ENCODE data around the gene PHF10.

PHF10 gene

GRCh38 chr6:169669147-169669546 is 55.2 kb downstream of the PHF10 start:
- H3K4me1 ChIP-seq (ENCODE audit: control insufficient read depth, insufficient read depth, low read length): peaks cover 6% of the 10 kb centered on the region
- no peak overlapping the region for H3K4me3 ChIP-seq (ENCODE audit: low read length)
- no peak overlapping the region for H3K4me2 ChIP-seq (ENCODE audit: low read length)
- peaks cover 22% of the 10 kb centered on the region for H3K36me3 ChIP-seq (ENCODE audit: insufficient read depth, low read length)
- no peaks in the 10 kb centered on the region for H3K27me3 ChIP-seq (ENCODE audit: control insufficient read depth, insufficient read depth, low read length)
- no peak overlapping the region for H3K9ac ChIP-seq (ENCODE audit: low read depth, low read length)
- no peaks in the 10 kb centered on the region for H3K9me3 ChIP-seq (replicated peaks; ENCODE audit: low read length)

DNA sequence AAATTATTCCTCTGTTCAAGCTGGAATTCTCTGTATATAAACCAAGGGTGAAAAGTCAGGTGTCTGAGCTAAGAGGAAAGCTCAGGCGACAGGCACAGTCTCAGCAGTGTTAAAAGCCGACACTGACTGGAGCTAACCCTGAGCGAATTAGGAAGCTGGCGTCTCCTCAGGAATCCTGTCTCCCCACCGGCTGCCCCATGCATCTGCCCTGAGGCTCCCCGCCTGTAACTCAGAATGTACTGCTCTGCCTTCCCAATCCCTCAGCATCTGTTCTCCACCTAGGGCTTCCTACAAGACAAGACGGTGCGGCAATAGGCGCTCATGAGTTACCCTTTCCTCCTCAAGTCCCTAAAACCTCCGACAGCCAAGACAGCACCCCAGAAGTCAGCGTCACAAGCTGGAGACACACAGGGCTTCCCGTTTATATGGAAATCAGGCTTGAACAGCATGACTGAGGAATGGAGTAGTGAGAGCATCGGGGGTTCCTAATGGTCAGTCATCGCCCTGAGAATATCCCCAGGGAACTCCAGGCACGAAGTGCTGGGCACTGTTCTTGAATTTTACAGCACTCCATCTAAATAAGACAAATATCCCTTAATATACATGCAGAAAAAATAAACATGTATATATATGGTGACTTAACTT is 56.0 kb downstream of the PHF10 start:
- H3K27me3 ChIP-seq (ENCODE audit: control insufficient read depth, insufficient read depth, low read length): no peaks in the 10 kb centered on the region
- H3K4me2 ChIP-seq (ENCODE audit: low read length): no peak overlapping the region
- peaks cover 6% of the 10 kb centered on the region for H3K4me1 ChIP-seq (ENCODE audit: control insufficient read depth, insufficient read depth, low read length)
- H3K9me3 ChIP-seq (replicated peaks; ENCODE audit: low read length): no peaks in the 10 kb centered on the region
- H3K4me3 ChIP-seq (ENCODE audit: low read length): no peak overlapping the region
- H3K9ac ChIP-seq (ENCODE audit: low read depth, low read length): no peak overlapping the region
- peaks cover 22% of the 10 kb centered on the region for H3K36me3 ChIP-seq (ENCODE audit: insufficient read depth, low read length)

- H3K27me3 ChIP-seq (ENCODE audit: control insufficient read depth, insufficient read depth, low read length): no peaks in the 10 kb centered on the region
- peaks cover 22% of the 10 kb centered on the region for H3K36me3 ChIP-seq (ENCODE audit: insufficient read depth, low read length)
- H3K4me2 ChIP-seq (ENCODE audit: low read length): no peak overlapping the region
- H3K9me3 ChIP-seq (replicated peaks; ENCODE audit: low read length): no peaks in the 10 kb centered on the region
- H3K4me3 ChIP-seq (ENCODE audit: low read length): no peak overlapping the region
- H3K9ac ChIP-seq (ENCODE audit: low read depth, low read length): no peak overlapping the region
- peaks cover 6% of the 10 kb centered on the region for H3K4me1 ChIP-seq (ENCODE audit: control insufficient read depth, insufficient read depth, low read length)
These were observed 56.6 kb downstream of the PHF10 start for GRCh38 chr6:169667716-169668115.

- H3K27me3 ChIP-seq (ENCODE audit: control insufficient read depth, insufficient read depth, low read length): no peaks in the 10 kb centered on the region
- H3K9ac ChIP-seq (ENCODE audit: low read depth, low read length): no peak overlapping the region
- peaks cover 18% of the 10 kb centered on the region for H3K36me3 ChIP-seq (ENCODE audit: insufficient read depth, low read length)
- no peak overlapping the region for H3K4me3 ChIP-seq (ENCODE audit: low read length)
- H3K9me3 ChIP-seq (replicated peaks; ENCODE audit: low read length): no peaks in the 10 kb centered on the region
- H3K4me2 ChIP-seq (ENCODE audit: low read length): no peak overlapping the region
- peaks cover 6% of the 10 kb centered on the region for H3K4me1 ChIP-seq (ENCODE audit: control insufficient read depth, insufficient read depth, low read length)
These were observed 57.9 kb downstream of the PHF10 start for GRCh38 chr6:169666441-169666840.

GRCh38 chr6:169665289-169665688 is 59.0 kb downstream of the PHF10 start:
- Histone ChIP-seq H3K27me3 (ENCODE audit: control insufficient read depth, insufficient read depth, low read length) (no peaks in the 10 kb centered on the region), H3K4me2 (ENCODE audit: low read length) (no peak overlapping the region), H3K9ac (ENCODE audit: low read depth, low read length) (no peak overlapping the region), H3K36me3 (ENCODE audit: insufficient read depth, low read length) (peaks cover 10% of the 10 kb centered on the region), H3K4me3 (ENCODE audit: low read length) (no peak overlapping the region), H3K4me1 (ENCODE audit: control insufficient read depth, insufficient read depth, low read length) (peaks cover 6% of the 10 kb centered on the region), H3K9me3 (replicated peaks; ENCODE audit: low read length) (no peaks in the 10 kb centered on the region)

DNA sequence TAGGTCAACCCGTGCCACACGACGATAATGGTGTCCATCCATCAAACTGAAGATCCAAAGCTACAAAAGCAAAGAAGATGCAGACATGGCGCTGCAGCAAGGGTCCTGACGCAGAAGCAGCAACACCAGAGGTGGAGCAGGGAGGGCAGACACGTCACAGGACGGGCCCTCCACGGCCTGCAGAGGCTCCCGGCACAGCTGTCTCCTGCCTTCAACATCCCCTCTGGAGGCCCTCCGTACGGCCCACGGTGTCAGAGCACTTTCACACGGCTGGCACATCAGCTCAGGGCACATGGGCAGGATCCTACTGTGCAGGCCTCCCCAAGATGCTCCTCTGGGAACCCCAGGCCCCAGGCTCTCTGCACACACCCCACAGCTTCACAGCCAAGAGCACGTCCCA is 60.1 kb downstream of the PHF10 start:
- H3K9me3 ChIP-seq (replicated peaks; ENCODE audit: low read length): no peaks in the 10 kb centered on the region
- H3K4me3 ChIP-seq (ENCODE audit: low read length): no peak overlapping the region
- no peak overlapping the region for H3K9ac ChIP-seq (ENCODE audit: low read depth, low read length)
- peaks cover 11% of the 10 kb centered on the region for H3K36me3 ChIP-seq (ENCODE audit: insufficient read depth, low read length)
- H3K4me1 ChIP-seq (ENCODE audit: control insufficient read depth, insufficient read depth, low read length): no peaks in the 10 kb centered on the region
- H3K27me3 ChIP-seq (ENCODE audit: control insufficient read depth, insufficient read depth, low read length): no peaks in the 10 kb centered on the region
- H3K4me2 ChIP-seq (ENCODE audit: low read length): no peak overlapping the region

GRCh38 chr6:169663468-169663867 is 60.8 kb downstream of the PHF10 start:
- H3K9me3 ChIP-seq (replicated peaks; ENCODE audit: low read length): no peaks in the 10 kb centered on the region
- H3K27me3 ChIP-seq (ENCODE audit: control insufficient read depth, insufficient read depth, low read length): no peaks in the 10 kb centered on the region
- no peak overlapping the region for H3K4me2 ChIP-seq (ENCODE audit: low read length)
- no peak overlapping the region for H3K4me3 ChIP-seq (ENCODE audit: low read length)
- H3K9ac ChIP-seq (ENCODE audit: low read depth, low read length): no peak overlapping the region
- no peaks in the 10 kb centered on the region for H3K4me1 ChIP-seq (ENCODE audit: control insufficient read depth, insufficient read depth, low read length)
- H3K36me3 ChIP-seq (ENCODE audit: insufficient read depth, low read length): peaks cover 14% of the 10 kb centered on the region

GRCh38 chr6:169661391-169661756 is 62.9 kb downstream of the PHF10 start:
- Histone ChIP-seq H3K36me3 (ENCODE audit: insufficient read depth, low read length) (peaks cover 6% of the 10 kb centered on the region), H3K4me2 (ENCODE audit: low read length) (no peak overlapping the region), H3K27me3 (ENCODE audit: control insufficient read depth, insufficient read depth, low read length) (no peaks in the 10 kb centered on the region), H3K4me1 (ENCODE audit: control insufficient read depth, insufficient read depth, low read length) (no peaks in the 10 kb centered on the region), H3K9ac (ENCODE audit: low read depth, low read length) (no peak overlapping the region), H3K9me3 (replicated peaks; ENCODE audit: low read length) (no peaks in the 10 kb centered on the region), H3K4me3 (ENCODE audit: low read length) (no peak overlapping the region)

DNA sequence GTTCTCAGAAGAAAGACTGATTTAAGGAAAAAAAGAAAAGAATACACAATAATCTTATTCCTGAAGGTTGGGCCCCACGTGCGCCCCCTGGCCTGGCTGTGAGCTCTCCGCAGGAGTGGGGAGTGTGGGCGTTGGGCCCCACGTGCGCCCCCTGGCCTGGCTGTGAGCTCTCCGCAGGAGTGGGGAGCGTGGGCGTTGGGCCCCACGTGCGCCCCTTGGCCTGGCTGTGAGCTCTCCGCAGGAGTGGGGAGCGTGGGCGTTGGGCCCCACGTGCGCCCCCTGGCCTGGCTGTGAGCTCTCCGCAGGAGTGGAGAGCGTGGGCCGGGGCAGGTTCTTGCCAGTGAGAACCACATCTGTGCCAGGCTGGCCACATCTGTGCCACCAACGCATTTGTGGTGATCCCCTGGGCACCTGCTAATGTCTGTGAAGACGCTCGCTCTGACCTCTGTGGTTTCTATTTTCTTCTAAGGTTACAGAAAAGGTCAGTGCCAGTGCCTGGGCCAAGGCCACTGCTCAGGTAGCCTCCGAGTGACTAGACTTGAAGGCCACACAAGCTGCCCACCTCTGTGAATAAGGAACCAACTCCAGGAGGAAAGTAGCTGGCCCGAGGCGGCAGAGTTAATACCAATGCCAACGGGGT is 63.4 kb downstream of the PHF10 start:
- H3K36me3 ChIP-seq (ENCODE audit: insufficient read depth, low read length): peaks cover 6% of the 10 kb centered on the region
- no peaks in the 10 kb centered on the region for H3K9me3 ChIP-seq (replicated peaks; ENCODE audit: low read length)
- H3K4me2 ChIP-seq (ENCODE audit: low read length): no peak overlapping the region
- no peak overlapping the region for H3K4me3 ChIP-seq (ENCODE audit: low read length)
- H3K27me3 ChIP-seq (ENCODE audit: control insufficient read depth, insufficient read depth, low read length): no peaks in the 10 kb centered on the region
- no peak overlapping the region for H3K9ac ChIP-seq (ENCODE audit: low read depth, low read length)
- no peaks in the 10 kb centered on the region for H3K4me1 ChIP-seq (ENCODE audit: control insufficient read depth, insufficient read depth, low read length)

DNA sequence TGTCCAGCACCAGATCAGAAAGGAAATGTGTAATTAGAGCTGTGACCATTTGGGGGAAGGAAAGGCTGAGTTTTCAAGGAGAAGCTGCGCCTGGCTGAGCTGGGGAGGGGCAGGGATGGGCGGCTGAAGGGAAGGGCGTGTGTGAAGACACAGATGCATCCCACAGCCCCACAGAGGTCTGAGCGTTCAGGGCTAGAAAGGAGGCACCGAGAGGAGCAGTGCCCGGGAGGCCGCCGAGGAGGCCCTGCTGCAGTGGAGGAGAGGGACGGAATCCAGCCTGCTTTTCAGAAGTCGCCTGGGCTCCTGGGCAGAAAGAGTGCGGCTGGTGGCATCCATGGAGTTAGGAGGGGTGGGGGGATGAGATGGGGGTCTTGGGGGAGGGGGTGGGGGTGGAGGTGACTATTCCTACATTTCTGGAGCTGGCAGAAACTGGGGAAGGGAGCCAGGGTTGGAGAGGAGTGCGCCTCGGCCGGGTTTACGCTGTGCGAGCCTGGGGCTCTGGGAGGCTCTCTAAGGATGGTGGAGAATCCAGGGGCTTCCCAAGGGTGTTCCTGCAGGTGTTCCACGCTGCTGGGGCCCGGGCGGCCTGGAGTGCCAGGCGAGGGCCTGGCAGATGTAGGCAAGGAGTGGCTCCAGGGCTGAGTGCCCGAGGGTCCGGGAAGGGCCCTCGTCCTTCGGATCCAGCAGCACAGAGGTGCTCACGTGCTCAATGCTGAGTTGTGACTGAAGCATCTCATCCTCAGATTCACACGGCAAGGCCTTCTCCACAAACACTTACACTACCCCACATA is 64.3 kb downstream of the PHF10 start:
- peaks cover 6% of the 10 kb centered on the region for H3K36me3 ChIP-seq (ENCODE audit: insufficient read depth, low read length)

GRCh38 chr6:169657284-169657610 is 67.1 kb downstream of the PHF10 start:
- H3K9me3 ChIP-seq (replicated peaks; ENCODE audit: low read length): no peaks in the 10 kb centered on the region
- H3K4me2 ChIP-seq (ENCODE audit: low read length): no peak overlapping the region
- no peak overlapping the region for H3K4me3 ChIP-seq (ENCODE audit: low read length)
- H3K36me3 ChIP-seq (ENCODE audit: insufficient read depth, low read length): peaks cover 6% of the 10 kb centered on the region
- no peaks in the 10 kb centered on the region for H3K27me3 ChIP-seq (ENCODE audit: control insufficient read depth, insufficient read depth, low read length)
- no peaks in the 10 kb centered on the region for H3K4me1 ChIP-seq (ENCODE audit: control insufficient read depth, insufficient read depth, low read length)
- H3K9ac ChIP-seq (ENCODE audit: low read depth, low read length): no peak overlapping the region

More for the DNA sequence above, 64.3 kb downstream of the PHF10 start:
- no peak overlapping the region for H3K4me2 ChIP-seq (ENCODE audit: low read length)
- no peaks in the 10 kb centered on the region for H3K4me1 ChIP-seq (ENCODE audit: control insufficient read depth, insufficient read depth, low read length)
- H3K9ac ChIP-seq (ENCODE audit: low read depth, low read length): no peak overlapping the region
- H3K4me3 ChIP-seq (ENCODE audit: low read length): no peak overlapping the region
- no peaks in the 10 kb centered on the region for H3K9me3 ChIP-seq (replicated peaks; ENCODE audit: low read length)
- no peaks in the 10 kb centered on the region for H3K27me3 ChIP-seq (ENCODE audit: control insufficient read depth, insufficient read depth, low read length)

All from skeletal muscle satellite cell (primary cell).